Measurements from ENCODE around the gene SORCS2.

SORCS2 gene

DNA sequence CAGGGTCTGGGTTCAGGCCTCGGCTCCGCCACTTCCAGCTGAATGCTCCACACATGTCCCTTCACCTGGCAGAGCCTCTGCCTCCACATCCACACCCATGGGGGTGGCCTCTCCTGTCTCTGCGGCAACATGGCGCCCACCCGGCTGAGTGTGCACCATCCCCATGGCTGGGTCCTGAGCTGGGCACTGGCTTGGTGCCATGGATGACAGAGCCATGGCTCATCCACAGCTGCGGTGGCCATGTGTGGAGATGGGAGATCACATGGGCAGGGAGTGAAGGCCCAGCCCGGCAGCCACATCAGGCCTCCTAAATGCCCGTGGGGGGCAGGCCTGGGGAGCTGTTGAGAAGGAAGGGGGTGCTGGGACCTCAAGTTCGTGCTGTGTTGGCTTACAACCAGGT is 533.6 kb downstream of the SORCS2 start:
- Histone ChIP-seq H3K4me1 (ENCODE audit: control insufficient read depth, insufficient read depth, low read length) (no peaks in the 10 kb centered on the region), H3K9ac (ENCODE audit: low read length) (no peak overlapping the region), H3K27me3 (ENCODE audit: control insufficient read depth, insufficient read depth, low read length) (no peaks in the 10 kb centered on the region), H3K27ac (ENCODE audit: low read depth, low read length) (no peak overlapping the region), H3K36me3 (ENCODE audit: control insufficient read depth, insufficient read depth, low read length) (no peaks in the 10 kb centered on the region), H3K4me3 (ENCODE audit: low read depth, low read length) (no peak overlapping the region), H3K9me3 (ENCODE audit: control insufficient read depth, insufficient read depth, low read depth, low read length) (no peaks in the 10 kb centered on the region)

DNA sequence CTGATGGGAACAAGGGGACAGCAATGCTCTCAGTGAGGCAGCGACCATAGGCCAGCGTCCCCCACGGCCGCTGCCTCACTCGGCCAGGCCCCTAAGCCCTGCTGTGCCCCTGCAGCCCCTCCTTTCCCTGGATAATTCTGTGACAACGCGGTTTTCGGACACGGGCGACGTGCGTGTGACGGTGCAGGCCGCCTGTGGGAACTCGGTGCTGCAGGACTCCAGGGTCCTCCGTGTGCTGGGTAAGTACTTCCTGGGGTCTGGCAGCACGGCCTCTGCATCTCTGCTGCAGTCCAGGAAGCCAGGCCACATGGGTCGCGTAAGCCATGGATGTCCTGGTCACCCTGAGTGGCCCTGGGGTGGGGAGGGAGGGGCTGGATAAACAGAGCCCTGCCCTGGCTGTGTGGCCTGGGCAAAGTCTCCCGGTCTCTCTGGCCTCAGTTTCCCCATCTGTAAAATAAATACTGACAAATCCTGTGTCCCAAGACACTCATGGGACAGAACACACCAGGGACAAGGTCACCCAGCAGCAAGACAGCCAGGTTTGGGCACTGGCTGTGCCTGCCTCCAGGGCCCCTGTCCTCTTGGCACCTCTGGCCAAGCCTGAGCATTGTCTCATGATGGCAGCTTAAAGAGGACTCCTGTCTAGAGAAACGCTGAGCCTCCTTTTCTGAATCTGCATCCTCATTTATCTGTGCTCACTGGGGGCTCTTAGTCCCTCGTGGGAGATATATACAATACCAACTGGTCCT is 534.5 kb downstream of the SORCS2 start:
- no peaks in the 10 kb centered on the region for H3K9me3 ChIP-seq (ENCODE audit: control insufficient read depth, insufficient read depth, low read depth, low read length)
- no peaks in the 10 kb centered on the region for H3K27me3 ChIP-seq (ENCODE audit: control insufficient read depth, insufficient read depth, low read length)
- H3K4me1 ChIP-seq (ENCODE audit: control insufficient read depth, insufficient read depth, low read length) = no peaks in the 10 kb centered on the region
- no peak overlapping the region for H3K27ac ChIP-seq (ENCODE audit: low read depth, low read length)
- H3K9ac ChIP-seq (ENCODE audit: low read length) = no peak overlapping the region
- H3K36me3 ChIP-seq (ENCODE audit: control insufficient read depth, insufficient read depth, low read length) = no peaks in the 10 kb centered on the region
- H3K4me3 ChIP-seq (ENCODE audit: low read depth, low read length) = no peak overlapping the region

DNA sequence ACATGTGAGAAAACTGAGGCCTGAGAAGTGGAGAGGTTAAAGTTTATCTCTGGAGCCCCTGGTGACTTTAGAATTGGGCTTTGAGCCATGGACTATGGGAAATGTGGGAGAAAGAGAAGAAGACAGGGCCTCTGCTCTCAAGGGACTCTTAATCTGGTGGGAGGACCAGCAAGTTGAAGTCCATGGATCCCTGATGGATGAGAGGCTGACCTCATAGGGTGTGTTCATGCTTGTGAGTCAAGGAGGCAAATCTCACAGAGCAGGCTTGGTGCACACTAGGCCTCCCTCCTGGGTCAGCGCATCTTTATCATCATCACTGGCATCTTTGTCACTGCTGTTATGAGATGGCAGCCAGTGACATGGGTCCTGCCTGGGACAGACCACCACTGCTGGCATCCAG is 535.4 kb downstream of the SORCS2 start:
- no peaks in the 10 kb centered on the region for H3K36me3 ChIP-seq (ENCODE audit: control insufficient read depth, insufficient read depth, low read length)

DNA sequence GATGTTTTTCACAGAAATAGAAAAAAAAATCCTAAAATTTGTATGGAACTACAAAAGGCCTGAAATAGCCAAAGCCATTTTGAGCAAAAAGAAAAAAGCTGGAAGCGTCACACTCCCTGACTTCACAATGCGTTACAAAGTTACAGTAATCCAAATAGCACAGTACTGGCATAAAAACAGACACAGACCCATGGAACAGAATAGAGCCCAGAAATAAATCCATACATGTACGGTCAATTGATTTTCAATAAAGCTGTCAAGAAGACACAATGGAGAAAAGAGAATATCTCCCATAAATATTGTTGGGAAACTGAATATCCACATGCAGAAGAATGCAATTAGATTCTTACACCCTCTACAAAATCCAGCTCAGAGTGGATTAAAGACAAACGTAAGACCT is 539.1 kb downstream of the SORCS2 start:
- H3K36me3 ChIP-seq (ENCODE audit: control insufficient read depth, insufficient read depth, low read length) = no peaks in the 10 kb centered on the region
- H3K4me3 ChIP-seq (ENCODE audit: low read depth, low read length) = no peak overlapping the region
- no peaks in the 10 kb centered on the region for H3K4me1 ChIP-seq (ENCODE audit: control insufficient read depth, insufficient read depth, low read length)
- no peak overlapping the region for H3K9ac ChIP-seq (ENCODE audit: low read length)
- H3K27ac ChIP-seq (ENCODE audit: low read depth, low read length) = no peak overlapping the region
- H3K9me3 ChIP-seq (ENCODE audit: control insufficient read depth, insufficient read depth, low read depth, low read length) = no peaks in the 10 kb centered on the region
- no peaks in the 10 kb centered on the region for H3K27me3 ChIP-seq (ENCODE audit: control insufficient read depth, insufficient read depth, low read length)

More for the DNA sequence above, 535.4 kb downstream of the SORCS2 start:
- Histone ChIP-seq H3K27ac (ENCODE audit: low read depth, low read length) (no peak overlapping the region), H3K9me3 (ENCODE audit: control insufficient read depth, insufficient read depth, low read depth, low read length) (no peaks in the 10 kb centered on the region), H3K27me3 (ENCODE audit: control insufficient read depth, insufficient read depth, low read length) (no peaks in the 10 kb centered on the region), H3K4me1 (ENCODE audit: control insufficient read depth, insufficient read depth, low read length) (no peaks in the 10 kb centered on the region), H3K4me3 (ENCODE audit: low read depth, low read length) (no peak overlapping the region), H3K9ac (ENCODE audit: low read length) (no peak overlapping the region)

DNA sequence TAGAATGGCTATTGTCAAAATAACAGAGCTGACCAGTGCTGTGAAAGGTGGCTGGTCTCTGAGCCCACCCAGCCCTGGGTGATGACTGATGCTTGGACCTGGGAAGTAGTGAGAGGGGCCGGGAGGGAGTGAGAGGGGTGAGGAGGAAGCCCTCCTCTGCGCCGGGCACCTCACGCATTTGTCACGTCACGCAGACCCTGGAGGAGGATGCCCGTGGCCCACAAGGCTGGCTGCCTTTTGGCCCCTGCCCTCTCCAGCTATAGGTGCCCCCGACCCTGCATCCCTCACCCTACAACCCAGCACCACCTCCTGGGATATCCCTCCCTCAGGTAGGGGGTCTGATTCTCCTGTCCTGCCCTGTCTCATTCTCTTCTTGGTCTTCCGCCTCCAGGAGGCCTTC is 539.9 kb downstream of the SORCS2 start:
- Histone ChIP-seq H3K4me1 (ENCODE audit: control insufficient read depth, insufficient read depth, low read length) (no peaks in the 10 kb centered on the region), H3K27me3 (ENCODE audit: control insufficient read depth, insufficient read depth, low read length) (no peaks in the 10 kb centered on the region), H3K9ac (ENCODE audit: low read length) (no peak overlapping the region)

DNA sequence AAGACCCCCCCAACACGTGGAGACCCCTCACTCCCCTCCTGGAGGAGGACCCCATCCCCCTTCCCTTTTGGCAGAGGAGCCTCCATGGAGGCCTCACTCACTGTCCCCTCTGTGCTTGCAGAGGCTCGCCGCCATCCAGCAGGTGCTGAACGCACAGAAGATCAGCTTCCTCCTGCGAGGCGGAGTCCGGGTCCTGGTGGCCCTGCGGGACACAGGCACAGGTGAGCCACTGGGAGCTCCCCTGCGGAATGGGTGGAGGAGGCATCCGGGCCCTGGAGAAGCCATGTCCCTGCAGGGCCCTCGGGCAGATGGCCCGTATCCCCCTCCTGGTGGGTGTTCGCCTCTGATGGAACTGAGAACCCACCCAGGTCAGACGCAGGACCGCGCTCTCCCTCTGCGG is 540.9 kb downstream of the SORCS2 start:
- Histone ChIP-seq H3K36me3 (ENCODE audit: control insufficient read depth, insufficient read depth, low read length) (no peaks in the 10 kb centered on the region), H3K4me3 (ENCODE audit: low read depth, low read length) (no peak overlapping the region), H3K27me3 (ENCODE audit: control insufficient read depth, insufficient read depth, low read length) (no peaks in the 10 kb centered on the region), H3K27ac (ENCODE audit: low read depth, low read length) (no peak overlapping the region), H3K9me3 (ENCODE audit: control insufficient read depth, insufficient read depth, low read depth, low read length) (no peaks in the 10 kb centered on the region), H3K9ac (ENCODE audit: low read length) (no peak overlapping the region), H3K4me1 (ENCODE audit: control insufficient read depth, insufficient read depth, low read length) (no peaks in the 10 kb centered on the region)

More for the DNA sequence above, 539.9 kb downstream of the SORCS2 start:
- Histone ChIP-seq H3K36me3 (ENCODE audit: control insufficient read depth, insufficient read depth, low read length) (no peaks in the 10 kb centered on the region), H3K4me3 (ENCODE audit: low read depth, low read length) (no peak overlapping the region), H3K27ac (ENCODE audit: low read depth, low read length) (no peak overlapping the region), H3K9me3 (ENCODE audit: control insufficient read depth, insufficient read depth, low read depth, low read length) (no peaks in the 10 kb centered on the region)

DNA sequence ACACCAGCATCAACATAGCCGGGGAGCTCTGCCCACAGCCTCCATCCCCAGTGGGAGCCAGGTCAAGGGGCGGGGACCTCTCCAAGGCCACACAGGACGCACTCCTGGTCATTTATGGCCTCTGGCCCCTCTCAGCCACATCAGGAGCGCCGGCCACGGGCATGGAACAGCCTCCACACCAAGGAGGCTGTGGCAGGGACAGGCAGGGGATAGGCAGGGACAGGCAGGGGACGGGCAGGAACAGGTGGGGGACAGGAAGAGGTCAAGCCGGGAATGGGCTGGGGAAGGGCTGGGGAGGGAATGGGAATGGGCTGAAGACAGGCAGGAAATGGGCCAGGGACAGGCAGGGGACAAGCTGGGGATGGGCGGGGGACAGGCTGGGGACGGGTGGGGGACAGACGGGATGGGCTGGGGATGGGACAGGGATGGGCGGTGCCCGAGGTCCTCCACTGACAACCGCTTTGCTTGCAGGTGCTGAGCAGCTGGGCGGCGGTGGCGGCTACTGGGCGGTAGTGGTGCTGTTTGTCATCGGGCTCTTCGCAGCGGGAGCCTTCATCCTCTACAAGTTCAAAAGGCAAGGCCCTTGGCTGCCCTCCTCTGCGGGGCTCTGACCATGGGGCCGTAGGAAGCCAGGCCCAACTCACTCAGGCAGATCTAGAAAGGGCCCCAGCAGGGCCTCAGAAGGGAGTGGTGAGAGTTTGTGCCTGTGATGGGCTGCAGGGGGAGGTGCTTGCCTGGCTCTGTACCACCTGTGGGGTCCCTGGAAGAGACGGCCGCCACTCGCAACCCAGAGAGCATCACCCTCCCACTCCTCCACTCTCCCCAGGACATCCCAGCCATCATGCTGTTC is 541.7 kb downstream of the SORCS2 start:
- Histone ChIP-seq H3K4me3 (ENCODE audit: low read depth, low read length) (no peak overlapping the region), H3K36me3 (ENCODE audit: control insufficient read depth, insufficient read depth, low read length) (no peaks in the 10 kb centered on the region), H3K27ac (ENCODE audit: low read depth, low read length) (no peak overlapping the region), H3K9me3 (ENCODE audit: control insufficient read depth, insufficient read depth, low read depth, low read length) (no peaks in the 10 kb centered on the region), H3K4me1 (ENCODE audit: control insufficient read depth, insufficient read depth, low read length) (no peaks in the 10 kb centered on the region), H3K9ac (ENCODE audit: low read length) (no peak overlapping the region), H3K27me3 (ENCODE audit: control insufficient read depth, insufficient read depth, low read length) (no peaks in the 10 kb centered on the region)

DNA sequence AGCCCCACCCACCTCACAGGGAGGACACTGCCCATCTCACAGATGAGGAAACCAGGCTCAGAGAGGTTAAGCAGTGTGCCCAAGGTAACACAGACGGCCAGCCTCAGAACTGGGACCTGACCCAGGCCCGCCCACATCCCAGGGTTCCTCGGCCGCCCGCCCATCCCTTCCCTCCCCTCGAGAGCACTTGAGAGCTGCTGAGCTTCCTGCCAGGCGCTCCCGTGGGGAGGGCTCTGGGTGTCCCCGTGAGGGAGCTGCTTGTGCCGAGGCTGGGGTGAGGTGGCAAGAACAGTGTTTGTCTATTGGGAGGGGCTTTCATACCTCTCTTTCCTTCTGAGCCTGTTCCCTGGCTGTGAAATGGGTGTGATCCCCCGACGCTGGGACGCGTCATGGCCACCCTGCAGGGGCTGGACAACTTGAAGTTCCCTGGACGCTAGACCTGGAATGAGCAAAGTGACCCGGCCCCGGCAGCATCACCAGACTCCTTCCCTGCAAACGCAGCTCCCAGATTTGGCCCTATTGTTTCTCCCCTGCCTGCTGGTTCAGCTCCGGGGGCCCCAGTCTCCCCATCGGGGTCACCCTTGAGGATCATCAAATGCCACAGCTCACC is 542.4 kb downstream of the SORCS2 start:
- H3K9me3 ChIP-seq (ENCODE audit: control insufficient read depth, insufficient read depth, low read depth, low read length) = no peaks in the 10 kb centered on the region

DNA sequence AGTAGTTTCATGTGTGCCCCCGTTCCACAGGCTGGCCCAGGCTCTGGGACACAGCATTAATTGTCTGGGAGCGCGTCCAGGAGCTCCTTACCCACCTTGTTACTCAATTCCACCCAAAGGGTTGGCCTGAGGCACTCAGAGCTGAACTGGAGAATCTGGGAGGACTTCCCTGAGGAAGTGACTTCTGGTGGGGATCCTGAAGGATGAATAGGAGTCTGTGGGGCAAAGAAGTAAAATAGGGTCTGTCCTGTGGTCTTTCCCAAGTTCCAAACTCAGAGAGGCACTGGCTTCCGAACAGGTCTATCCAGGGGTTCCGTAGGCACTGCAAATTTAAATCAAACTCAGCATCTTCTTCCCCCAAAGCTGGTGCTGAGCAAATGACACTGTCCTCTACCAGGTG is 543.1 kb downstream of the SORCS2 start:
- no peaks in the 10 kb centered on the region for H3K27me3 ChIP-seq (ENCODE audit: control insufficient read depth, insufficient read depth, low read length)
- no peaks in the 10 kb centered on the region for H3K4me1 ChIP-seq (ENCODE audit: control insufficient read depth, insufficient read depth, low read length)
- H3K9me3 ChIP-seq (ENCODE audit: control insufficient read depth, insufficient read depth, low read depth, low read length) = no peaks in the 10 kb centered on the region
- no peaks in the 10 kb centered on the region for H3K36me3 ChIP-seq (ENCODE audit: control insufficient read depth, insufficient read depth, low read length)
- H3K27ac ChIP-seq (ENCODE audit: low read depth, low read length) = no peak overlapping the region
- H3K4me3 ChIP-seq (ENCODE audit: low read depth, low read length) = no peak overlapping the region
- no peak overlapping the region for H3K9ac ChIP-seq (ENCODE audit: low read length)

More for the DNA sequence above, 542.4 kb downstream of the SORCS2 start:
- Histone ChIP-seq H3K27ac (ENCODE audit: low read depth, low read length) (no peak overlapping the region), H3K9ac (ENCODE audit: low read length) (no peak overlapping the region), H3K4me1 (ENCODE audit: control insufficient read depth, insufficient read depth, low read length) (no peaks in the 10 kb centered on the region), H3K36me3 (ENCODE audit: control insufficient read depth, insufficient read depth, low read length) (no peaks in the 10 kb centered on the region), H3K4me3 (ENCODE audit: low read depth, low read length) (no peak overlapping the region), H3K27me3 (ENCODE audit: control insufficient read depth, insufficient read depth, low read length) (no peaks in the 10 kb centered on the region)

DNA sequence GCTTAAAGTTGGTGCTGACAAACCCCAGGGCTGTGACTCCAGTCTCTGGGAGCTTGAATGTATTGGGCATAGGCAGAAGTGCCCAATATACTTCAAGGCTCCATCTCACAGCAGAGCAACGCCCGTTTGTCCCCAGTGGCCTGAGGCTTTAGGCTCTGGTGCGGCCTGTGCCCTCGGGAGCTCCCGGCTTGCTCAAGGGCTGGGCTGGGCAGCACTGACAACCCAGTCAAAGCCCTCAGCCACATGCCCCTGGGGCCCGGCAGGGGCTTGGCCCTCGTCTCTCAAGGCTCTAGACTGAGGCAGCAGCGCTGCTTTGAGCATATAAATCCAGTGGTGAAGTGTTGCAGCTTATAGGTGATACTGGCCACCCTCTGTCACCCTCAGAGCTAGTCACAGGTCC is 543.6 kb downstream of the SORCS2 start:
- Histone ChIP-seq H3K36me3 (ENCODE audit: control insufficient read depth, insufficient read depth, low read length) (no peaks in the 10 kb centered on the region), H3K9me3 (ENCODE audit: control insufficient read depth, insufficient read depth, low read depth, low read length) (no peaks in the 10 kb centered on the region), H3K4me1 (ENCODE audit: control insufficient read depth, insufficient read depth, low read length) (no peaks in the 10 kb centered on the region), H3K27me3 (ENCODE audit: control insufficient read depth, insufficient read depth, low read length) (no peaks in the 10 kb centered on the region), H3K4me3 (ENCODE audit: low read depth, low read length) (no peak overlapping the region), H3K9ac (ENCODE audit: low read length) (no peak overlapping the region), H3K27ac (ENCODE audit: low read depth, low read length) (no peak overlapping the region)
